ENCODE measurements around the gene CCN5.
A peak's percentile ranks its signal among the peaks of the same experiment; 100 is the strongest.

CCN5 gene

GRCh38 chr20:44732327-44732726 is 17.2 kb downstream of the CCN5 start:
- DNase-seq (ENCODE audit: low read depth), result no peak

GRCh38 chr20:44733341-44734069 is 18.3 kb downstream of the CCN5 start:
- no peak overlapping the region for H3K4me3 ChIP-seq (ENCODE audit: low read depth, low read length)
- no peak for DNase-seq (ENCODE audit: low read depth)

More at GRCh38 chr20:44732327-44732726, 17.2 kb downstream of the CCN5 start:
- H3K4me3 ChIP-seq (ENCODE audit: low read depth, low read length), result no peak overlapping the region

- DNase-seq (ENCODE audit: low read depth), result no peak
- H3K4me3 ChIP-seq (ENCODE audit: low read depth, low read length), result no peak overlapping the region
Measured at GRCh38 chr20:44734938-44735337, 19.8 kb downstream of the CCN5 start.

- no peak for DNase-seq (ENCODE audit: low read depth)
- no peak overlapping the region for H3K4me3 ChIP-seq (ENCODE audit: low read depth, low read length)
Measured at GRCh38 chr20:44735816-44736169, 20.6 kb downstream of the CCN5 start.

GRCh38 chr20:44736170-44737021 is 21.2 kb downstream of the CCN5 start:
- DNase-seq (ENCODE audit: low read depth), result peak; percentile 60
- no peak overlapping the region for H3K4me3 ChIP-seq (ENCODE audit: low read depth, low read length)

- DNase-seq (ENCODE audit: low read depth), result no peak
- no peak overlapping the region for H3K4me3 ChIP-seq (ENCODE audit: low read depth, low read length)
Measured at GRCh38 chr20:44737116-44737515, 21.9 kb downstream of the CCN5 start.

- no peak for DNase-seq (ENCODE audit: low read depth)
- H3K4me3 ChIP-seq (ENCODE audit: low read depth, low read length), result no peak overlapping the region
Measured at GRCh38 chr20:44738813-44739477, 23.8 kb downstream of the CCN5 start.

GRCh38 chr20:44739942-44740341 is 24.8 kb downstream of the CCN5 start:
- DNase-seq (ENCODE audit: low read depth), result no peak
- H3K4me3 ChIP-seq (ENCODE audit: low read depth, low read length), result no peak overlapping the region

GRCh38 chr20:44742304-44743079 is 27.3 kb downstream of the CCN5 start:
- no peak overlapping the region for H3K4me3 ChIP-seq (ENCODE audit: low read depth, low read length)
- no peak for DNase-seq (ENCODE audit: low read depth)

GRCh38 chr20:44743080-44743701 is 28.0 kb downstream of the CCN5 start:
- H3K4me3 ChIP-seq (ENCODE audit: low read depth, low read length), result no peak overlapping the region
- no peak for DNase-seq (ENCODE audit: low read depth)

GRCh38 chr20:44743916-44744655 is 28.9 kb downstream of the CCN5 start:
- no peak overlapping the region for H3K4me3 ChIP-seq (ENCODE audit: low read depth, low read length)
- no peak for DNase-seq (ENCODE audit: low read depth)

GRCh38 chr20:44745122-44745597 is 30.0 kb downstream of the CCN5 start:
- H3K4me3 ChIP-seq (ENCODE audit: low read depth, low read length), result peak overlapping the region; percentile 49
- no peak for DNase-seq (ENCODE audit: low read depth)

GRCh38 chr20:44745598-44746366 is 30.6 kb downstream of the CCN5 start, which contains the start of gene KCNK15:
Gene KCNK15, plus strand, starts transcription at chr20:44745865. Its CDS starts 46 bp downstream, at chr20:44745911.
- H3K4me3 ChIP-seq (ENCODE audit: low read depth, low read length), result peak within 1 kb of the TSS; percentile 49
- no peak for DNase-seq (ENCODE audit: low read depth)

- no peak for DNase-seq (ENCODE audit: low read depth)
- peak overlapping the region; percentile 49 for H3K4me3 ChIP-seq (ENCODE audit: low read depth, low read length)
Measured at GRCh38 chr20:44746367-44747165, 31.4 kb downstream of the CCN5 start.

GRCh38 chr20:44747166-44748004 is 32.2 kb downstream of the CCN5 start:
- no peak for DNase-seq (ENCODE audit: low read depth)
- no peak overlapping the region for H3K4me3 ChIP-seq (ENCODE audit: low read depth, low read length)

- no peak overlapping the region for H3K4me3 ChIP-seq (ENCODE audit: low read depth, low read length)
- DNase-seq (ENCODE audit: low read depth), result no peak
Measured at GRCh38 chr20:44748005-44748370, 32.8 kb downstream of the CCN5 start.

All from skeletal muscle cell (primary cell).